Neuron (in vitro differentiated cells): ENCODE results near the gene ST3GAL2.
A peak's percentile ranks its signal among the peaks of the same experiment; 100 is the strongest.
"Not testable (repeated sequence)": the region's sequence is repeated elsewhere in the genome, so short reads cannot be mapped to it uniquely, and the experiment has no call there.

ENCODE experiments used
- H2AFZ ChIP-seq: one replicate; pipeline ENCODE4 v1.6.1; 2013; ENCODE audit warnings: low read depth, mild to moderate bottlenecking, inconsistent platforms, low read length, moderate library complexity
- H3K27me3 ChIP-seq: one replicate; pipeline ENCODE4 v1.6.1; 2013; ENCODE audit warnings: low read length; ENCODE audit not compliant: insufficient read depth
- H3K36me3 ChIP-seq: one replicate; pipeline ENCODE4 v1.6.1; 2013; ENCODE audit warnings: low read length; ENCODE audit not compliant: insufficient read depth
- H3K4me1 ChIP-seq: one replicate; pipeline ENCODE4 v1.6.1; 2013; ENCODE audit warnings: low read length; ENCODE audit not compliant: insufficient read depth
- H3K4me3 ChIP-seq: 2 replicates; pipeline ENCODE4 v1.5.1; 2013; ENCODE audit warnings: mild to moderate bottlenecking, low read length, moderate library complexity
- H3K9me3 ChIP-seq: one replicate; pipeline ENCODE4 v1.6.1; 2013; ENCODE audit warnings: low read length

ST3GAL2 gene

GRCh38 chr16:70457446-70458166 lies 18.7 kb upstream of the ST3GAL2 start:
- H3K4me1 ChIP-seq: peaks cover 5% of the 10 kb centered on the region
- H3K27me3 ChIP-seq: no peaks in the 10 kb centered on the region
- H3K9me3 ChIP-seq: no peaks in the 10 kb centered on the region
- H2AFZ ChIP-seq: no peak overlapping the region
- H3K4me3 ChIP-seq: no peak overlapping the region
- no peaks in the 10 kb centered on the region for H3K36me3 ChIP-seq

DNA sequence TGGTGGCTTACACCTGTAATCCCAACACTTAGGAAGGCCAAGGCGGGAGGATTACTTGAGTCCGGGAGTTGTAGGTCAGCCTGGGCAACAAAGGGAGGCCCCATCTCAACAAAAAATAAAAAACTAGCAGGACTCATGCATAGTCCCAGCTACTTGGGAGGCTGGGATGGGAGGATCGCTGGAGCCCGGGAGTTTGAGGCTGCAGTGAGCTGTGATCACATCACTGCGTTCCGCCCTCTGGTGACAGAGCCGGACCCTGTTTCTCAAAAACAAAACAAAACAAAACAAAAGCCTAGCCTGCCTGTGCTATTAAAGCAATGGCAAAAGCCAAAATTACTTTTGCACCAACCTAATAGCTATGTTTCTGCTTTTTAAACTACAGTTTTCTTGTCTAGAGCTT lies 17.0 kb upstream of the ST3GAL2 start:
- no peak overlapping the region for H2AFZ ChIP-seq
- H3K4me3 ChIP-seq: no peak overlapping the region
- peaks cover 5% of the 10 kb centered on the region for H3K4me1 ChIP-seq
- no peaks in the 10 kb centered on the region for H3K9me3 ChIP-seq
- no peaks in the 10 kb centered on the region for H3K36me3 ChIP-seq
- H3K27me3 ChIP-seq: no peaks in the 10 kb centered on the region

GRCh38 chr16:70454222-70455034 lies 15.5 kb upstream of the ST3GAL2 start, which contains the start of gene FCSK:
Gene FCSK, plus strand, starts transcription at chr16:70454595. Its CDS starts 8,596 bp downstream, at chr16:70463191.
- peak within 1 kb of the TSS; percentile 80 for H3K4me3 ChIP-seq
- peak within 1 kb of the TSS; percentile 97 for H2AFZ ChIP-seq
- H3K9me3 ChIP-seq: no peaks in the 10 kb centered on the region
- H3K36me3 ChIP-seq: no peaks in the 10 kb centered on the region
- peaks cover 5% of the 10 kb centered on the region for H3K4me1 ChIP-seq
- no peaks in the 10 kb centered on the region for H3K27me3 ChIP-seq

- Histone ChIP-seq H3K27me3 (no peaks in the 10 kb centered on the region), H3K4me1 (peaks cover 5% of the 10 kb centered on the region), H3K4me3 (peak overlapping the region; percentile 80), H3K36me3 (no peaks in the 10 kb centered on the region), H3K9me3 (no peaks in the 10 kb centered on the region), H2AFZ (peak overlapping the region; percentile 97)
These were observed 15.0 kb upstream of the ST3GAL2 start for GRCh38 chr16:70453892-70454221.

DNA sequence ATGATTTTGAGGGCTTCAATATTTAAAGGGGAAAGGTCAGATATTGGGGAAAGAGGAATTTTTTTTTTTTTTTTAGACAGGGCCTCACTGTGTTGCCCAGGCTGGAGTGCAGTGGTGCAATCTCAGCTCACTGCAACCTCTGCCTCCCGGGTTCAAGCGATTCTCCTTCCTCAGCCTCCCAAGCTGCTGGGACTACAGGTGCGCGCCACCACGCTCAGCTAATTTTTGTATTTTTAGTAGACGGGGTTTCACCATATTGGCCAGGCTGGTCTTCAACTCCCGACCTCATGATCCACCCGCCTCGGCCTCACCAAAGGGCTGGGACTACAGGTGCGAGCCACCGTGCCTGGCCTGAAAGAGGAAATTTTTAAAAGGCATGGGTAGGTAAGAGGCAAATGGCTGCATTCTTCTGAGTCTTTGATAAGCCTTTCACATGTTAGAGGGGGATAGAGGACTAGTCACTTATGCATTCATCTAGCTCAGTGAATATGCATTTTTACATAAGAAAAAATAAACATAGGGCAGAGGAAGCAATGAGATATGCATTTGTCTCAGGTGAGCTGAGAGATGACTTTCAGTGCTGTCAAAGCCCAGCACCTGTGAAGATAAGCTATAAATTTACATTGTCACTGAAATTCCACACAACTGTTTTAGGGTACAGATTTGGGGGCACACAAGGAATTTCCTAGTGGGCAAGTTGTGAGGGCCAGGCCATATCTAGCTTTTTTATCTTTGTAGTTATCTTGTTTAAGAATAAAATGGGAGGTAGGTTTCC lies 14.4 kb upstream of the ST3GAL2 start:
- Histone ChIP-seq H3K27me3 (no peaks in the 10 kb centered on the region), H3K4me1 (peaks cover 5% of the 10 kb centered on the region), H3K36me3 (no peaks in the 10 kb centered on the region), H3K9me3 (no peaks in the 10 kb centered on the region), H2AFZ (peak overlapping the region; percentile 97), H3K4me3 (peak overlapping the region; percentile 80)

- H3K9me3 ChIP-seq, H2AFZ ChIP-seq, H3K27me3 ChIP-seq, H3K4me3 ChIP-seq, H3K4me1 ChIP-seq, H3K36me3 ChIP-seq: not testable (repeated sequence)
These were observed 12.1 kb upstream of the ST3GAL2 start for GRCh38 chr16:70451004-70451340.

DNA sequence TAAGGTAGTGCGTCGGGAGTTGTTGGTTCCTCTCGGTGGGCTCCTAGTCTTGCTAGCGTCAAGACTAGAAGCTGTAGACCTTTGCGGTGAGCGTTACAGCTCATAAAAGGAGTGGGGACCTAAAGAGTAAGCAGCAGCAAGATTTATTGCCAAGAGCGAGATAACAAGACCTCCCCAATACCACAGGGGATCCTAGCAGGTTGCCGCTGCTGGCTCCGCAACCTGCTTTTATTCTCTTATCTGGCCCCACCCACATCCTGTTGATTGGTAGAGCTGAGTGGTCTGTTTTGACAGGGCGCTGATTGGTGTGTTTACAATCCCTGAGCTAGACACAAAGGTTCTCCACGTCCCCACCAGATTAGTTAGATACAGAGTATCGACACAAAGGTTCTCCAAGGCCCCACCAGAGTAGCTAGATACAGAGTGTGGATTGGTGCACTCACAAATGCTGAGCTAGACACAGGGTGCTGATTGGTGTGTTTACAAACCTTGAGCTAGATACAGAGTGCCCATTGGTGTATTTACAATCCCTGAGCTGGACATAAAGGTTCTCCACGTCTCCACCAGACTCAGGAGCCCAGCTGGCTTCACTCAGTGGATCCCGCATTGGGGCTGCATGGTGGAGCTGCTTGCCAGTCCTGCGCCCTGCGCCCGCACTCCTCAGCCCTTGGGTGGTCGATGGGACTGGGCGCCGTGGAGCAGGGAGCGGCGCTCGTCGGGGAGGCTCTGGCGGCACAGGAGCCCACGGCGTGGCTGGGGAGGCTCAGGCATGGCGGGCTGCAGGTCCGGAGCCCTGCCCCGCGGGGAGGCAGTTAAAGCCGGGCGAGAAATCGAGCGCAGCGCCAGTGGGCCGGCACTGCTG lies 11.5 kb upstream of the ST3GAL2 start:
- H3K27me3 ChIP-seq, H3K4me3 ChIP-seq, H2AFZ ChIP-seq, H3K36me3 ChIP-seq, H3K4me1 ChIP-seq, H3K9me3 ChIP-seq: not testable (repeated sequence)

DNA sequence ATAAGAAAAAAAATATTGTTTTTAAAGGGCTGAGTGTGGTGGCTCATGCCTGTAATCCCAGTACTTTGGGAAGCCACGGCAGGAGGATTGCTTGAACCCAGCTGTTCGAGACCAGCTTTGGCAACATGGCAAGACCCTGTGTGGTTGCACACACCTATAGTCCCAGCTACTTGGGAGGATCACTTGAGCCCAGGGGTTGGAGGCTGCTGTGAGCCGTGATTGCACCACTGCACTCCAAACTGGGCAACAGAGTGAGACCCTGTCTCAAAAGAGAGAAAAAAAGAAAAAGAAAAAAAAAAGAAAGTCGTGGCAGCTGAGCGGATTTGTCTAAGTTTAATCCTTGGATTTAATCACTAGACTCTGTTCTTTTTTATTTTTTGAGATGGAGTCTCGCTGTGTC lies 9.2 kb upstream of the ST3GAL2 start:
- Histone ChIP-seq H3K36me3 (no peaks in the 10 kb centered on the region), H3K27me3 (no peaks in the 10 kb centered on the region), H2AFZ (no peak overlapping the region), H3K4me1 (no peaks in the 10 kb centered on the region), H3K9me3 (no peaks in the 10 kb centered on the region), H3K4me3 (no peak overlapping the region)

DNA sequence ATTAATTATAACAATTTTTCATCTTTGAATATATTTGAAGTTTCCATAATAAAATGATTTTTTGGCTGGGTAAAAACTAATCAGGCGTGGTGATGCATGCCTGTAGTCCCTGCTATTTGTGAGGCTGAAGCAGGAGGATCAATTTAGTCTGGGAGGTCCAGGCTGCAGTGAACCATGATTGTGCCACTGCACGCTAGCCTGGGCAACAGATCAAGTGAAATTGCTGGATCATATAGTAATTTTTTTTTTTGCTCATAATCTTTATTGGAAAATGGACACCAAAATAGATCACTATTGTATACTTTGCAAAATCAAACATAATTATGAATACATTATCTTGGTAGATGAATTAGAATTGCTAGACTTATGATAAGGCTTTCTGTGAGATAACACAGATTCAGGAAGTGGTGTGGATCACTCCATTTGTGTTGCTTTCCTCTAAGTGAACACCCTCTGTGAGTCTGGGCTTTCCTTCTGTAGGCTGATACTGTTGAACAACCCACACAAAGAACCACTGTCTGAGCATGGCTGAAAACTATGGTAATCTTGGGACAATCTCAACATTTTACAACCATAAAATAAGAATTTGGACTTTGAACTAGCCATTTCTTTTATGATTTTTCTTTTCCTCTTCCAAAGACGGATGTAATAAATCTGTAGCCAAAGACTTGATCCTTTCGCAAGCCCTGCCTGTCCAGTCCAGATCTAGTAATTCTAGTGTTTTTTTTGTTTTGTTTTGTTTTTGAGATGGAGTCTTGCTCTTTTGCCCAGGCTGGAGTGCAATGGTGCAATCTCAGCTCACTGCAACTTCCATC lies 5.6 kb upstream of the ST3GAL2 start:
- peaks cover 6% of the 10 kb centered on the region for H3K4me1 ChIP-seq
- H3K36me3 ChIP-seq: no peaks in the 10 kb centered on the region
- no peaks in the 10 kb centered on the region for H3K9me3 ChIP-seq
- no peak overlapping the region for H3K4me3 ChIP-seq
- H3K27me3 ChIP-seq: no peaks in the 10 kb centered on the region
- no peak overlapping the region for H2AFZ ChIP-seq

- Histone ChIP-seq H2AFZ (no peak overlapping the region), H3K27me3 (no peaks in the 10 kb centered on the region), H3K9me3 (no peaks in the 10 kb centered on the region)
These were observed 3.4 kb upstream of the ST3GAL2 start for GRCh38 chr16:70442344-70442743.

GRCh38 chr16:70441406-70441990 lies 2.6 kb upstream of the ST3GAL2 start:
- H3K9me3 ChIP-seq: no peaks in the 10 kb centered on the region

More at GRCh38 chr16:70442344-70442743, 3.4 kb upstream of the ST3GAL2 start:
- H3K4me3 ChIP-seq: no peak overlapping the region
- peaks cover 16% of the 10 kb centered on the region for H3K4me1 ChIP-seq
- no peaks in the 10 kb centered on the region for H3K36me3 ChIP-seq

More at GRCh38 chr16:70441406-70441990, 2.6 kb upstream of the ST3GAL2 start:
- no peak overlapping the region for H3K4me3 ChIP-seq
- peaks cover 24% of the 10 kb centered on the region for H3K4me1 ChIP-seq
- H2AFZ ChIP-seq: no peak overlapping the region
- H3K27me3 ChIP-seq: no peaks in the 10 kb centered on the region
- H3K36me3 ChIP-seq: no peaks in the 10 kb centered on the region
